GM18526 (cell line): Measurements from ENCODE around the gene DDI2.
A peak's percentile ranks its signal among the peaks of the same experiment; 100 is the strongest.

Source experiments
- POLR2A ChIP-seq: IDR thresholded peaks from 3 replicates; pipeline ENCODE4 v1.6.1; 2011; ENCODE audit not compliant: insufficient read length; ENCODE audit errors: extremely low read depth

DDI2 gene

DNA sequence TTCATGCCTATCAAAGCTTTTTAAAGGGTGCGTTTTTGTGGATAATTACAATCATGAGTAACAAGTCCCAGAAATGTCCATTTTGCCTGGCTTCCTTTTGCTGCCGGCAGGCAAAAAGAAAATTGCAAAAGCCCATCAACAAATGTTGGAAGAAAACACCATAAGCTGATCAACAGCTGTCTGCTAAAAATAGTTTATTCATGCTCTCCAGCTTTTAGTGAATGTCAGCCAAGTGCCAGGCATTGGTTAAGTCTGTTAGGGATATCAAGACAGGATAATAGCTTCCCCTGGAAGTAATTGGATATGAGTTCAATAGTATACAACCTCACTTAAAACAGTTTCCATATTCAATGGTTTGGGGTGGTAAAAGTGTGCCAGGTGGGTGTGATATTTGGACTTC is 18.8 kb upstream of the DDI2 start:
- no peak for TF ChIP-seq POLR2A

DNA sequence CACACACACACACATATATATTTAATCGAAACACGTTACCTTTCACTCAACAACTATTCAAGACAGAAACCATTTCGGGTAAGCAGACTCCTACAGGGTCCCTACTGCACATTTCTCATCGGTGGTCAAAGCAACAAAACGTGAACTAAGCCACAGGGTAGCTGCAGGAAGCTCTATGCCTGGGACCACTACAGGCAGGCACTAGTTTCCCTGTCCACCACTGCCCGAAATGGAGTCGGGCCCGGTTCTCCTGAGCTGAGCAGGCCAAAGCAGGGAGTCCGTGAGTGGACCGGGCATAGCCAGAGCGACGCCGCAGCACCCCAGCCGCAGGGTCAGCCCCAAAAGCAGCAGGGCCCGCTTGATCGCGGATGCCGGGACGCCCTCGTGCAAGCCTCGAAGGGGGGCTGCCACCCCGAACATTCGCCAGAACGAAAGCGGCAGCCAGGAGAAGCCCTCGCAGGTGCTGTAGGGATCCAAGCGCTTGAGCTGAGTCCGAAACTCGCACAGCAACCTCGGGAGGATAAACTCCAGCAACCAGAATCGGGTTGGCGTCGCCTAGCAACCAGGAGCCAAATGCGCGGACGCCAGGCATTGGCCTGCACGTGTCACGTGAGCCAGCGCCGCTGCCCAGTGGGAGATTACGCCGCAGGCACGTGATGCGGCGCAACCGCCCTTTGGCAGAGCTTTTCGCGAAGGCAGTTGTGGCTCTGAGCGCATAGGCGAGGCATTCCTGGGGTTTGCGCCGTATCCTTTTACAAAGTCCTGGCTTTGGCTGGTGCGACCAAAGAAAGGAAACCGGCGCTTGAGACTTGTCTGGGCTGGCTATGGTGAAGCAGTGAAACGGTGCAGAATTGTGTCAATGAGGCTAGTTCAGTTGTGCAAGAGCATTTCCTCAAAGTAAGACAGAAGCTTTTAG is 13.9 kb upstream of the DDI2 start:
- TF ChIP-seq POLR2A: peak; percentile 82

DNA sequence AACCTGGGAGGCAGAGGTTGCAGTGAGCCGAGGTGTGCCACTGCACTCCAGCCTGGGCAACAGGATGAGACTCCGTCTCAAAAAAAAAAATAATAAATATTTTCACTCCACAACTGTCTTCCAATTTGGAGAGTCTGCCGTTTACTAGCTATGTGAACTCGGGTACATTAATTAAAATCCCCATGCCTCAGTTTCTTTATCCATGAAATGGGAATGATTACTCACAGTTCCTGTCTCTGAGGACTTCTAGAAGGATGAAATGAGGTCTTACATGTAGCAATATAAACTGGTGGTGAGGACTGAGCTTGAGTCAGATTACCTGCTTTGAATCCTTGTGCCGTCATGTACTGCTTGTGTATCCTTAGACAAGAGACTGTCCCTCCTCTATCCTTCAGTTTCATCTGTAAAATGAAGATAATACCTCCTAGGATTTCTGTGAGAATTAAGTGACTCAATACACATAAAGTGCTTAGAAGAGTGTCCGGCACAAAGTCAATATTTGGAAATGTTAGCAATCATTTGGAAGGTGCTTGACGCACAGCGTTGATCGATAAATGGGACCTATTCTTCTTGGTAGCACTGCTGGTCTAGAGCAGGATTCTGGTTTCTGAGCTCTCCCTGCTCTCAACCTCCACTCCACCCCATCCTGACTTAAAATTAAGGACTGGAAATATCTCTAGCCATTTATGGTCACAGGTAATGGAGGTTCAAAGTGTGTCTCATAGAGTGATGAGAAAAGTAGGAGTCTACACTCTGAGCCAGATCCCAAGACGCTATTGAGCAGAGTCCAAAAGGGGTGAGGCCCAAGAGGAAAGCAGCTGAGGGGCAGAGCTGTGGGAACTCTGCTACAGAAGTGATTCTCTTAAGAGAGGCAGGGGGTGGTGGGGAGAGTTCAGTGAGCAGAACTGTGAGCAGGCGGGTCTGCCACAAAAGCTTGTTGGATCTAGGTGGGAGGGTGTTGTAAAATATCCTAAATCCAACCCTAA is 11.6 kb upstream of the DDI2 start:
- no peak for TF ChIP-seq POLR2A

DNA sequence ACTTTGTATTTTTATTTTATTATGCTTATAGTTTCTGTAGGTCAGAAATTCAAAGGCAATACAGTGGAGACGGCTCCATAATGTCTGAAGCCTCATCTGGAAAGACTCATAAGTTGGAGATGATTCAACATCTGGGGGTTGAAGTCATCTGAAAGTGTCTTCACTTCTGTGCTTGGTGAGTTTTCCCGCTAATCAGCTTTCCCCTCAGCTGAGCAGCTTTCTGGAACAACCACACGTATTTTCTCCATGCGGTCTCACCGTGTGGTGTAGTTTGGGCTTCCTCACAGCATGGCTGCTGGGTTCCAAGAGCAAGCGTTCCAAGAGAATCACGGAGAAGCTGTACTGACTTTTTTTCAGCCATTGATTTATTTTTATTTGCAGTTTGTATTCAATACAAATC is 7.6 kb upstream of the DDI2 start:
- no peak for TF ChIP-seq POLR2A

DNA sequence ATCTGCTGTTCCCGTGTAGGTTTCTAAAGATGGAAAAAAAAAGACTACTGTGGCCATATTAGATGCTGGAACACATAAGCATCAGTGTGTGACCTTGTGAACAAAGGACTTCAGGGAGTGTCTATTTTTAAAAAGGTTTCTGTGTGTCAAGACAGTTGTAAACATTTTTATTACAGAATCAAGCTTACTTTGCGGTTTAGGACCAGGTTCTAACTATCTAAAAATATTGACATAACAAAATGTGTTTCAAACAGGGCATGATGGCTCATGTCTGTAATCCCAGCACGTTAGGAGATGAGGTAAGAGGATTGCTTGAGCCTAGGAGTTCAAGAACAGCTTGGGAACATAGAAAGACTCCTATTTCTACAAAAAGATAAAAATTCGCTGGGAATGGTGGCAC is 7.1 kb upstream of the DDI2 start:
- TF ChIP-seq POLR2A: no peak

DNA sequence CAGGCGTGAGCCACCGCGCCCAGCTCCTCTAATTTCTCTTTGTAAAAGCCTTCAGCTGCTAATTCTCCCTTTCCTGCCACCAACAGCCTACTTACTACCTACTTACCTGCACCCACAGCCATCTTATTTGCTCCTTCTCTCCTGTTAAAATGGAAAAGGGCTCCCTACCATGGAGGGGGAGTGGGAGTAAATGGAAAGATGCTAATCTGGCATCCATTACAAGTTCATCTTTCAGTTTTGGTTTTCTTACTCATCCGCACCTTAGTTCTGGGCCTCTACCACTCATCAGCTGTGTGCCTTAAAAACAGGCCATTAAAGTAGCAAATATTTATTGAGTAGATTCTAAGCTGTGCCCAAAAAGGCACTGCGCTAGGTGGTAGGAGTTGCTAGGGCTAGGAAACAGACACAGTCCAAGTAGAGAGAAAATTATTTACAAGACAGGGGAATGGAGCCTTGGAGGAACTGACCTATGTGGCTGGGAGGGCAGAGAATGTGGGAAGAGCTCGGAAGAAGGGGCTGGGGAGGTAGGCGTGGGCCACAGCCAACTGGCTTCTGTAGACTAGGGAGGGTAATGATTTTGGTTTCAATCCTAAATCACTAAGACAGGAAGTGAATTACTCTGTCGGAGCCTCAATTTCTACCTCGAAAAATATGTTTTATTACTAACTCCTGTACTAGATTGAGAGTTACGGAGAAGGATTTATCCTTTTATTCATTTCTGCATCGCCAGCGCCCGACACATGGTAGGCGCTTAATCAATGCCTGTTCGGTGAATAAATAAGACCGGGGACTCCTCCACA is 685 bp upstream of the DDI2 start:
- TF ChIP-seq POLR2A: no peak

DNA sequence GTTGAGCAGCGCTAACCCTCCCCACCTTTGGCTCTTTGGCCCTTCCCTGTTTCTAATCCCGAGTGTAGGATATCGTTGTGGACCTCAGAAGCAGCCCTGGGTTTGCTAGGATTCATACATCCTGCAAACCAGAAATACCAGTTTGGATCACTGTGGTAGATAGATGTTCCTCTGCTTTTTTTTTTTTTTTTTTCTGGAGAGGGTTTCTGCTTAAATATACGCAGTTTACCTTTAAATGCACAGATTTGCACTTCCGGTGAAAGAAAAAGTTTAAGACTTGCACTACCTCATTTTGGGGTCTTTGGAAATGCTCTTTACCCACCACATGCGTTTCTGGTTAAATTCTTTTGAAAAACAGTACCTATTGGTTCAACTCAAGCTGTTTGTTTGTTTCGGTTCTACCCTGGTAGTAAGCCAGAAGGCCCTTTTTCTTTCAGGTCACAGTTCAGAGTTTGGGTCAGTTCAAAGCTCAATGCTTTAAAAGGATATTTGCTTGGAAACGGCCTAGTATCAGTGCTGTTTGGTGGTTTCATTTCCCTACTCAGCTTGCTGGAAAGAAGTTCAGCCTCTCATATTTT is 908 bp downstream of the DDI2 start:
- no peak for TF ChIP-seq POLR2A

DNA sequence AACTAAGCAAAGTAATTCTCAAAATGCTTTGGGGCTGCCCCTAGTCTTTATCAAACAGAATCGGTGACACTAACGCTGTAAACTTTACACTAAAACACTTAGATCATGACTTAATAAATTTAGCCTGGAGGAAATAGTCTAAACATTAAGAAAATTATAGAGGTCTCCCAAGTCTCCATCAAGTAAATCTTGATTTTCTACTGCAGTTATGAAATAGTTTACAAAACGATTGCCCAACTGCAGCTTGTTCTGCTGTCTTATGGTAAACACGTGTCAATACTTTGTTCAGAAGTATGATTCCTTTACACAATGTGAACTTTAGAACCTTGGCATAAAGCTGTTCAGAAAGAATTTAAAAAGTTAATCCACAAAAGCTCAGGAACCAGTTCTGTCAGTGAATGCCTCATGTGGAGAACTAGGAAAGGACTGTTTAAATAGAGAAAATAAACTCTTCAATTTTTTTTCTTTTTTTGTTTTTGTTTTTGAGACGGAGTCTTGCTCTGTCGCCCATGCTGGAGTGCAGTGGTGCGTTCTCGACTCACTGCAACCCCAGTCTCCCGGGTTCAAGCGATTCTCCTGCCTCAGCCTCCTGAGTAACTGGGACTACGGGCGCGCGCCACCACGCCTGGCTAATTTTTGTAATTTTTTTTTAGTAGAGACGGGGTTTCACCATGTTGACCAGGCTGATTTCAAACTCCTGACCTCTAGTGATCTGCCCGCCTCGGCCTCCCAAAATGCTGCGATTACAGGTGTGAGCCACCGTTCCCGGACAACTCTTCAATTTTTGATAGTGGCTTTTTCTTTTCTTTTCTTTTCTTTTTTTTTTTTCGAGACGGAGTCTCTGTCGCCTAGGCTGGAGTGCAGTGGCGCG is 1.6 kb downstream of the DDI2 start:
- TF ChIP-seq POLR2A: no peak

DNA sequence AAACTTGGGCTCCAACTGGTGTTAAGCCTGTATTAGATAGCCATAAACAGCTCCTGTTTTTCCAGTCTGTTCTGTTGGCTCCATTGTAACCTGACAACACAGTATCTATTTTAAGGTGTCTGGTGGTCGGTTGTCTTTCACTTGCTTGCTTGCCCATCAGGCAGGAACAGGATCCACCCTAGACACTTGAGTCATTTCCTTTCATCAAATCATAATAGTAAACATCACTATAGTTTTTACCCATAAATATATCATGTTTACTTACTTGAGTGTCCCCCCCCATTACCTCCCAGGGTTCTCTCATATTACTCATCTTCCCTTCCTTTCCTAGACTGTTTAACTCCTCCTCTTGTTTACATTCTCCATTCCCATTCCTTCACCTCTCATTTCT is 2.9 kb downstream of the DDI2 start:
- no peak for TF ChIP-seq POLR2A

DNA sequence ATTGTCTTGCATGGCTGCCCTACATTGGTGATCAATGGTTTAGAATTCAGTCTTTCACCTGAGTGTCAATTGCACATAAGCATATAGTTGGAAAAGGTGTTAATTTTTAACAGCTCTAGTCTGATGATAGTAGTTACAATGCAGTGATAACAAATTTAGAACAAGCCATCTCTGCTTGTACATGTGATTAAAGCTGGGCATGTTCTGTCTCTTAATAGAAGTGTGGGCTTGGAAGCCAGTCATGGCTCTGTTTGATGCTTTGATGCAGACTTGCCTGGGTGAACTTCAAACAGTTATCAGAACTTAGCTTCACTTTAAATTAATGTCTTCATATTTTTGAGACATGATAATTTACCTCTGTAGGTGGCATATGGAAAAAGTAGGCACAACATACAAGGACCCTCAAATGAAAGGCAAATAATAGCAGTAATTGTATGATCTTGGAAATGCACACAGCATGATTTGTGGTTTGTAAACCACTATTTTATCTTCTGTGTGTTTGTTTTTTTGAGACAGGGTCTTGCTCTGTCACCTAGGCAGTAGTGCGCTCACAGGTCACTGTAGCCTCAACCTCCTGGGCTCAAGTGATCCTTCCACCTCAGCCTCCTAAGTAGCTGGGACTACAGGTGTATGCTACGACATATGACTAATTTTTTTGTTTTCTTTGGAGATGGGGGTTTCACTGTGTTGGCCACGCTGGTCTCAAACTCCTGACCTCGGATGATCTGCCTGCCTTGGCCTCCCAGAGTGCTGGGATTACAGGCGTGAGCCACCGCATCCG is 3.8 kb downstream of the DDI2 start:
- TF ChIP-seq POLR2A: no peak

DNA sequence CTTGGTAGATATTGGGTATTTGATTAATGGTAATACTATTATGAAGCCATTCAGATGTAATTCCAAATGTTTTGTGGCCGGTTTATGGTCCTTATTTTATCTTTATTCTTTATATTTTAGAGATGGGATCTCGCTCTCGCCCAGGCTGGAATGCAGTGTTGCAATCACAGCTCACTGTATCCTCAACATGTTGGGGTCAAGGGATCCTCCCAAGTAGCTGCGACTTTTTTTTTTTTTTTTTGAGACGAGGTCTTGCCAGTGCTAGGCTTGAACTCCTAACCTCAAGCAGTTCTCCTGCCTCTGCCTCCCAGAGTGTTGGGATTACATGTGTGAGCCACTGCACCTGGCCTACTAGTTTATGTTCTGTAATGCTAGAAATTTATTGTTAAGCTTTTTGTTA is 4.7 kb downstream of the DDI2 start:
- TF ChIP-seq POLR2A: no peak

DNA sequence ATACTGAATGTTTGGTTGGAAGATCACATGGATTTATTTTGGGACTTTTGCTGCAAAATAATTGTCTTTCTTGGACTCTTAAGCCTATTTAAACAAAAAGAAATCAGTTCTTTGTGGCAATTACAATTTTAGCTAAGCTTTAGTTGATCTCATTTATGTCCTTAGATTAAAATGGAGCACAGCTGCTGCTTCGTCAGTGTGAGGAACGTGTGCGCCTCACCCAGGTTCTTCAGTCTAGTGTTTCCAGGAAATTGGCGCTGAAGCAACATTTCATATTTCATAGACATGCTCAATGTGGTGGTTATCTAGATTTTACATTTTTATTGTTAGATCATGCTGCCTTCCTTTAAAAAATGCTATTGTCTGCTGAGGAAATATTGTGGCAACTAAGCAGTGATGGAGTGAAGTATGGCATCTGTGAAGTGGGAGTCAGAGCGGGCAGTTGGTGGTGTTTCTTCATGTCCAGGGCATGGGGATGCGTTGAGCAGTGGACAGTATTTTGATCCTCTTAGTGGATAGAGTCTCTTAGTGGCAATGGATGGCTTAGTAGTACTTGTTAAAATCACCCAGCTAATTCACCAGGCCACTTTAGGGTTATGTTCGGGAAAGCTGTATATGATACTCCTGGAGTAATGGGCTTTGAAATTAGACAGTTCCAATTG is 5.6 kb downstream of the DDI2 start:
- TF ChIP-seq POLR2A: no peak

DNA sequence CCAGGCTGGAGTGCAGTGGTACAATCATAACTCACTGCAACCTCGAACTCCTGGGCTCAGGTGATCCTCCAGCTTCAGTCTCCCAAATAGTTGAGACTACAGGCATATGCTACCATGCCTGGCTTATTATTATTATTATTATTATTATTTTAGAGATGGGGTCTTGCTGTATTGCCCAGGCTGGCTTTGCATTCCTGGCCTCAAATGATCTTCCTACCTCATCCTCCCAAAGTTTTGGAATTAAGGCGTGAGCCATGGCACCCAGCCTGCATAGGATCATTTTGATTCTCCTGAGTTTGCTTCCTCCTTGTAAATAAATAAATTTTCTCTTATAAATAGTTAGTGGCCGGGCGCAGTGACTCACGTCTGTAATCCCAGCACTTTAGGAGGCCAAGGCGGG is 6.2 kb downstream of the DDI2 start:
- TF ChIP-seq POLR2A: no peak
